ENCODE data around the gene RPL29.
A peak's percentile ranks its signal among the peaks of the same experiment; 100 is the strongest.

RPL29 gene

DNA sequence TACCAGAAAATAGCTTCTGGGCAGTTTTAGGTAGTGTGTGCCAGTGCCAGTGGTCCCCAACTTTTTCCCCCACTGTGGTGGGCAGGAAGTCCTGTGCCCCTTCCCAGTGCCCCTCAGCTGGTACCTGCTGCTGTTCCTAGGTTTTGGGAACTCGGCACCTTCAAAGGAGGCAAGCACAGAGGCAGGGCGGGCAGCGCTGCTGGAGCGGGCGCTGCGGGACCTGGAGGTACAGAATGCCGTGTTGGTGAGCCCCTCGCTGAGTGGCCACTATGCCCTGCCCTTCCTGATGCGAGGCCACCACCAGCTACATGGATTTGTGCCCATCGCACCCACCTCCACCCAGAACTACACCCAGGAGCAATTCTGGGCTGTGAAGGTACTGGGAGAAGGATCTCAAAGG, 15.4 kb downstream of the RPL29 start:
- TF ChIP-seq, protein P1, sequence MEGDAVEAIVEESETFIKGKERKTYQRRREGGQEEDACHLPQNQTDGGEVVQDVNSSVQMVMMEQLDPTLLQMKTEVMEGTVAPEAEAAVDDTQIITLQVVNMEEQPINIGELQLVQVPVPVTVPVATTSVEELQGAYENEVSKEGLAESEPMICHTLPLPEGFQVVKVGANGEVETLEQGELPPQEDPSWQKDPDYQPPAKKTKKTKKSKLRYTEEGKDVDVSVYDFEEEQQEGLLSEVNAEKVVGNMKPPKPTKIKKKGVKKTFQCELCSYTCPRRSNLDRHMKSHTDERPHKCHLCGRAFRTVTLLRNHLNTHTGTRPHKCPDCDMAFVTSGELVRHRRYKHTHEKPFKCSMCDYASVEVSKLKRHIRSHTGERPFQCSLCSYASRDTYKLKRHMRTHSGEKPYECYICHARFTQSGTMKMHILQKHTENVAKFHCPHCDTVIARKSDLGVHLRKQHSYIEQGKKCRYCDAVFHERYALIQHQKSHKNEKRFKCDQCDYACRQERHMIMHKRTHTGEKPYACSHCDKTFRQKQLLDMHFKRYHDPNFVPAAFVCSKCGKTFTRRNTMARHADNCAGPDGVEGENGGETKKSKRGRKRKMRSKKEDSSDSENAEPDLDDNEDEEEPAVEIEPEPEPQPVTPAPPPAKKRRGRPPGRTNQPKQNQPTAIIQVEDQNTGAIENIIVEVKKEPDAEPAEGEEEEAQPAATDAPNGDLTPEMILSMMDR (IDR thresholded peaks at IDR 0.05): no peak
- TF ChIP-seq ZFX (IDR thresholded peaks at IDR 0.05; ENCODE audit: borderline replicate concordance): no peak
- H3K27ac ChIP-seq: no peak overlapping the region

GRCh38 chr3:51978143-51978502, 17.6 kb downstream of the RPL29 start:
- TF ChIP-seq, protein P1 (IDR thresholded peaks at IDR 0.05): no peak
- TF ChIP-seq ZFX (IDR thresholded peaks at IDR 0.05; ENCODE audit: borderline replicate concordance): no peak
- no peak overlapping the region for H3K27ac ChIP-seq

DNA sequence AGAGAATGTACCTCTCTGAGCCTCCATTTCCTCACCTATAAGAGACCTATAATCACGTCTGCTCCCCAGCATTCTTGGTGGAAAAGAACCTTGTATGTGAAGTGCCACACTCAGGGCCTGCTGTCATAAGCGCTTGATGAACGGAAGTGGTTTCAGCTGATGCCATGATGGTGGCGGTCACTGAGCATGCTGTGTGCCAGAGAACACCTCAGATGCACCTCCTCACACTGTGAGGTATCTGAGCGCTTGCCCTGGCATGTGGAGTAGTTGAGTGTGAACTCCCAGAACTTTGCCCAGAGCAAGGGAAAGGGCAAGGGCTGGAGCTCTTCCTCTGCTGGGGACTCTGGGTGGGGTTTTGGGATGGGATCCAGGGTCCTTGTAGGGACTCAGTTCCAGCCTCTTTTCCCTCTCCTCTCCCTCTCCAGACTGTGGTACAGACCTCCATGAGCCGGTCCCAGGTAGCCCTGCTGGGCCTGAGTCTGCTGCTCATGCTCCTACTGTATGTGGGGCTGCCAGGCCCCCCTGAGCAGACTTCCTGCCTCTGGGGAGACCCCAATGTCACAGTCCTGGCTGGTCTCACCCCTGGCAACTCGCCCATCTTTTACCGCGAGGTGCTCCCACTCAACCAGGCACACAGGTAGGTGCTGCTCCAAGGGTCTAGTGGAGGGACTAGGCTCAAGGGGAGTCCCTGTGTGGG, 18.1 kb downstream of the RPL29 start:
- TF ChIP-seq, protein P1 (IDR thresholded peaks at IDR 0.05): no peak
- peak overlapping the region; percentile 97; the same call in 1 of the 2 replicates for H3K27ac ChIP-seq

DNA sequence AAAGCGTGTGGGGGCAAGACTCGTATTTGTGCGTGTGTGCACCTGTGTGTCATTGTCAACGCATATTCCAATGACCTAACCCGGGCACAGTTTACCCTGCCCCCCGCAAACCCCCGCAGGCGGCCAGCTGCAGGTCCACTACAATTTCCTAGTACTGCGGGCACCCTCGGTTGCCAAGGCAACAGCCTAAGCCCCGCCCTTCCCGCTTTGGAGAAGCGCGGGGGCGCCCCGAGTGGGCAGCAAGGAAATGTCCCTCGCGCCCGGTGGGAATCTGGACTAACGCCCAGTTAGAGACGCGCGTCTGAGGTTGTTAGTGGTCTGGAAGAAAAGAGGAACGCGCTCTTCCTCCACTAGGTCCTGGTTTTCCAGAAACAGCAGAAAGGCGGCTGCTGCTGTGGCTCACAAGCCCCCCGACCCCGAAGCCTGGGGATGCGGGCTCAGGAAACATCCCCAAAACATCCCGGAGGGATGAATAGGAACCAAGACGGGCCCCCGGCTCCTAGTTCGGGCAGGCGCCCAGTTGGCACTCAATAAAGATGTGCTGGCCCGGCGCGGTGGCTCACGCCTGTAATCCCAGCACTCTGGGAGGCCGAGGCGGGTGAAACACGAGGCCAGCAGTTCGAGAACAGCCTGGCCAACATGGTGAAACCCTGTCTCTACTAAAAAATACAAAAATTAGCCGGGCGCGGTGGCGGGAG, 19.7 kb downstream of the RPL29 start:
- H3K27ac ChIP-seq: peak overlapping the region; percentile 97
- TF ChIP-seq, protein P1 (IDR thresholded peaks at IDR 0.05): no peak

GRCh38 chr3:51974963-51975851, 20.5 kb downstream of the RPL29 start, which contains the start of gene ABHD14A:
ABHD14A (plus strand) TSS chr3:51975064; CDS start chr3:51975136, 72 bp downstream.
- no peak for TF ChIP-seq ZFX (IDR thresholded peaks at IDR 0.05; ENCODE audit: borderline replicate concordance)
- TF ChIP-seq, protein P1 (IDR thresholded peaks at IDR 0.05): no peak
- peak within 1 kb of the TSS; percentile 97 for H3K27ac ChIP-seq

- TF ChIP-seq, protein P1 (IDR thresholded peaks at IDR 0.05): peak; percentile 77
- no peak for TF ChIP-seq ZFX (IDR thresholded peaks at IDR 0.05; ENCODE audit: borderline replicate concordance)
- H3K27ac ChIP-seq: peak overlapping the region; percentile 97
Observed at GRCh38 chr3:51974277-51974962, 21.3 kb downstream of the RPL29 start.

Measured in 22Rv1 (cell line).